GM03348 (cell line): ENCODE measurements around the gene LPGAT1.
A peak's percentile ranks its signal among the peaks of the same experiment; 100 is the strongest.
"Not testable (repeated sequence)": the region's sequence is repeated elsewhere in the genome, so short reads cannot be mapped to it uniquely, and the experiment has no call there.

Source experiments
- DNase-seq: peaks from one replicate; pipeline ENCODE4 v3.0.0; 2012; ENCODE audit warnings: low spot score

LPGAT1 gene

GRCh38 chr1:211735208-211736170 lies 95.1 kb downstream of the LPGAT1 start:
- peak; percentile 86 for DNase-seq

- DNase-seq = no peak
These were observed 95.8 kb downstream of the LPGAT1 start for GRCh38 chr1:211734791-211735190.

GRCh38 chr1:211734359-211734758 lies 96.2 kb downstream of the LPGAT1 start:
- no peak for DNase-seq

- DNase-seq = no peak
These were observed 98.1 kb downstream of the LPGAT1 start for GRCh38 chr1:211732293-211732980.

GRCh38 chr1:211731456-211732292 lies 98.9 kb downstream of the LPGAT1 start:
- no peak for DNase-seq

- DNase-seq = no peak
These were observed 100.2 kb downstream of the LPGAT1 start for GRCh38 chr1:211730347-211730746.

GRCh38 chr1:211729238-211729637 lies 101.3 kb downstream of the LPGAT1 start:
- no peak for DNase-seq

GRCh38 chr1:211726467-211726995 lies 104.0 kb downstream of the LPGAT1 start:
- no peak for DNase-seq

GRCh38 chr1:211724687-211725196 lies 105.8 kb downstream of the LPGAT1 start:
- DNase-seq = no peak

- DNase-seq = no peak
These were observed 107.3 kb downstream of the LPGAT1 start for GRCh38 chr1:211723273-211723672.

- no peak for DNase-seq
These were observed 108.0 kb downstream of the LPGAT1 start for GRCh38 chr1:211722277-211723175.

GRCh38 chr1:211716555-211716954 lies 114.0 kb downstream of the LPGAT1 start:
- DNase-seq = not testable (repeated sequence)

- no peak for DNase-seq
These were observed 114.6 kb downstream of the LPGAT1 start for GRCh38 chr1:211715971-211716370.

- no peak for DNase-seq
These were observed 116.4 kb downstream of the LPGAT1 start for GRCh38 chr1:211714154-211714553.

GRCh38 chr1:211713231-211713630 lies 117.3 kb downstream of the LPGAT1 start:
- DNase-seq = no peak

GRCh38 chr1:211711315-211711705 lies 119.3 kb downstream of the LPGAT1 start:
- DNase-seq = no peak

GRCh38 chr1:211710566-211711314 lies 119.8 kb downstream of the LPGAT1 start:
- DNase-seq = no peak

GRCh38 chr1:211708926-211709325 lies 121.6 kb downstream of the LPGAT1 start:
- DNase-seq = no peak

GRCh38 chr1:211708006-211708405 lies 122.6 kb downstream of the LPGAT1 start:
- no peak for DNase-seq
